ENCODE data around the gene PCDHGB5. TPM values are rescaled to one million over a fixed set of nuclear protein-coding genes. Genes with fewer than 3 reads are reported as not detected.
"Not testable (repeated sequence)": the region's sequence is repeated elsewhere in the genome, so short reads cannot be mapped to it uniquely, and the experiment has no call there.

The PCDHGB5 gene
- 18.1 TPM for total RNA-seq

DNA sequence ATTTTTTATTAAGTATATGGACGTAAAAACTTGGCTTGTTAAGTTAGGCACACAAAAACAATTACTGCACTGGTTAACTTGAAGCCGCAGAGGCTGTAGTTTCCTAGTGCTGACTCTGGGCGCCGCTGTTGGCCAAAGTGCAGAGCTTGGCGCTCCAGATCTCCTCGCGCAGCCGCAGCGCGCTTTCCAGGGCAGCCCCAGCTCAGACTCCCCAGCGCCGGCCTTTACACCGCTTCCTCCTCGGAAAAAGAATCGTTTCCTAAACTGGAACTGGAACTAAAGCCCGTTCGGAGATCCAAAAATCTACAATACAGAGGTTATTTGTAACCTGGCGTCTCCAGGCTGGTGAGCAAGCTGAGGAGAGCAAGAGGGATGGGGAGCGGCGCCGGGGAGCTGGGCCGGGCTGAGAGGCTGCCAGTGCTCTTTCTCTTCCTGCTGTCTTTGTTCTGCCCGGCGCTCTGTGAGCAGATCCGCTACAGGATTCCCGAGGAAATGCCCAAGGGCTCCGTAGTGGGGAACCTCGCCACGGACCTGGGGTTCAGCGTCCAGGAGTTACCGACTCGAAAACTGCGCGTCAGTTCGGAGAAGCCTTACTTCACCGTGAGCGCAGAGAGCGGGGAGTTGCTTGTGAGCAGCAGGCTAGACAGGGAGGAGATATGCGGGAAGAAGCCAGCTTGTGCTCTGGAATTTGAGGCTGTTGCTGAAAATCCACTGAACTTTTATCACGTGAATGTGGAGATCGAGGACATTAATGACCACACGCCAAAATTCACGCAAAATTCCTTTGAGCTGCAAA lies at the start of gene PCDHGB5:
PCDHGB5 (plus strand) TSS at position 192 of the 796 bp plus-strand sequence; CDS start at position 373, 181 bp downstream.
- DNase-seq = not testable (repeated sequence)

GRCh38 chr5:141349917-141350619 lies 47.7 kb upstream of the PCDHGB5 start, which contains the start of gene PCDHGB1:
Gene PCDHGB1, plus strand, starts transcription at chr5:141350099. Its CDS starts 162 bp downstream, at chr5:141350261.
- DNase-seq = no peak

DNA sequence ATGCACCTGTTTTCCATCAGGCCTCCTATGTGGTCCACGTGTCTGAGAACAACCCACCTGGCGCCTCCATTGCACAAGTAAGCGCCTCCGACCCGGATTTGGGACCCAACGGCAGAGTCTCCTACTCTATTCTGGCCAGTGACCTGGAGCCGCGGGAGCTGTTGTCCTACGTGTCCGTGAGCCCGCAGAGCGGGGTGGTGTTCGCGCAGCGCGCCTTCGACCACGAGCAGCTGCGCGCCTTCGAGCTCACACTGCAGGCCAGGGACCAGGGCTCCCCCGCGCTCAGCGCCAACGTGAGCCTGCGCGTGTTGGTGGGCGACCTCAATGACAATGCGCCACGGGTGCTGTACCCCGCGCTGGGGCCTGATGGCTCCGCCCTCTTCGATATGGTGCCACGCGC lies 46.2 kb upstream of the PCDHGB5 start:
- DNase-seq = no peak

DNA sequence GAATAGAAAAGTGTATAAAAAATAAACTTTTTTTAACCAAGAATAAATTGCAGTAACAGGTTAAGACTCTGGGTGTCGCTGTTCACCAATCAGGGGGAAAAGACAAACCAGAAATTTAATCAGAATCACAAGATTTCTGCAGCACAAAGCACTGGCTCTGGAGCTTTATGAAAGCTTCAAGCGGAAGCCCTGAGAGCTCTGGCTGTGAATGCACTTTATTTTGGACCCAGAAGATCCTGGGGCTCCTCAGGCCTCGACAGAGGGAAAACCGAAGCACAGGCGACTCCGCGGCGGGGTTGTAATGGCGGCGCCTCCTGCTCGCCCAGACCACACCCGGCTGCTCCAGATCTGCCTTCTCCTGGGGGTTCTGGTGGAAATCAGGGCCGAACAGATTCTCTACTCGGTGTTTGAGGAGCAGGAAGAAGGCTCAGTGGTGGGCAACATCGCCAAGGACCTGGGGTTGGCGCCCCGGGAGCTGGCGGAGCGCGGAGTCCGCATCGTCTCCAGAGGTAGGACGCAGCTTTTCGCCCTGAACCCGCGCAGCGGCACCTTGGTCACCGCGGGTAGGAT lies 42.8 kb upstream of the PCDHGB5 start, which contains the start of gene PCDHGA4:
PCDHGA4 (plus strand) TSS at position 122 of the 570 bp plus-strand sequence; CDS start at position 209, 87 bp downstream.
- DNase-seq = no peak

DNA sequence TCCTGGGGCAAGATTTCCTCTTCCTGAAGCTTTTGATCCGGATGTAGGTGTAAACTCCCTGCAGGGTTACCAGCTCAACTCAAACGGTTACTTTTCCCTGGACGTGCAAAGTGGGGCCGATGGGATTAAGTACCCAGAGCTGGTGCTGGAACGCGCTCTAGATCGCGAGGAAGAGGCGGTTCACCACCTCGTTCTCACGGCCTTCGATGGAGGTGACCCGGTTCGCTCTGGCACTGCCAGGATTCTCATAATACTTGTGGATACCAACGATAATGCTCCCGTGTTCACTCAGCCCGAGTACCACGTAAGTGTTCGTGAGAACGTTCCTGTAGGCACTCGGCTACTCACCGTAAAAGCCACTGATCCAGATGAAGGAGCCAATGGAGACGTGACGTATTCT lies 42.1 kb upstream of the PCDHGB5 start:
- DNase-seq = no peak

DNA sequence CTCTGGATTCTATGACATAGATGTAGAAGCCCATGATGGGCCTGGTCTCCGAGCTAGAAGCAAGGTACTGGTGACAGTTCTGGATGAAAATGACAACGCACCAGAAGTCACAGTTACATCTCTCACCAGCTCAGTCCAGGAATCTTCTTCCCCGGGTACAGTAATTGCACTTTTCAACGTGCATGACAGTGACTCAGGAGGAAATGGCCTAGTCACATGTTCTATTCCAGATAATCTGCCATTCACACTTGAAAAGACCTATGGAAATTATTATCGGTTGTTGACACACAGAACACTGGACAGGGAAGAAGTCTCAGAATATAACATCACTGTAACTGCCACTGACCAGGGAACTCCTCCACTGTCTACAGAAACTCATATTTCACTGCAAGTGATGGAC lies 41.6 kb upstream of the PCDHGB5 start:
- no peak for DNase-seq

GRCh38 chr5:141356950-141357349 lies 40.8 kb upstream of the PCDHGB5 start:
- DNase-seq = no peak

DNA sequence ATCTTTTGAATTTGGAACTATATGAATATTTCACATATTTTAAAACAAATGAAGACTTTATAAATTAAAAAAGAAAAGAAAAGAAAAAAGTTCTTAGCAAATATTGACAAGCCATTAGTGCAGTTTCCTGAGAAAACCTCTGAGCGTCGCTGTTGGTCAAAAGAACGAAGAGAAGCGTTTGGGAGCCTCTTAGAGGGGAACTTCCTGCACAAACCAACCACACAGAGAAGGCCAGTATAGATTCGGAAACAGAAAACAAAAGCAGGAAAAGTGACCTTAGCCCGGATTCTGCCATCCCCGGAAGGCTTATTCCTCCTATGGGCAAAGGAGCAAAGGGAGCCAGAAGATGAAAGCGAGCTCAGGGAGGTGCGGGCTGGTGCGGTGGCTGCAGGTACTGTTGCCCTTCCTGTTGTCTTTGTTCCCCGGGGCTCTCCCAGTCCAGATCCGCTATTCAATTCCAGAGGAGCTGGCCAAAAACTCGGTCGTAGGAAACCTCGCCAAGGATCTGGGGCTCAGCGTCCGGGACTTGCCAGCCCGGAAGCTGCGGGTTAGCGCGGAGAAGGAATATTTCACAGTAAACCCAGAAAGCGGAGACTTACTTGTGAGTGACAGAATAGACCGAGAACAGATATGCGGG lies 37.8 kb upstream of the PCDHGB5 start, which contains the start of gene PCDHGB2:
PCDHGB2 (plus strand) TSS at position 205 of the 637 bp plus-strand sequence; CDS start at position 347, 142 bp downstream.
- no peak for DNase-seq

- no peak for DNase-seq
These were observed 37.1 kb upstream of the PCDHGB5 start for GRCh38 chr5:141360685-141361084.

- DNase-seq = no peak
These were observed 35.0 kb upstream of the PCDHGB5 start for GRCh38 chr5:141362719-141363118.

GRCh38 chr5:141363952-141364660 lies 33.6 kb upstream of the PCDHGB5 start, which contains the start of gene PCDHGA5:
Gene PCDHGA5, plus strand, starts transcription at chr5:141364162. Its CDS starts 169 bp downstream, at chr5:141364331.
- no peak for DNase-seq

- no peak for DNase-seq
These were observed 31.5 kb upstream of the PCDHGB5 start for GRCh38 chr5:141366016-141366896.

DNA sequence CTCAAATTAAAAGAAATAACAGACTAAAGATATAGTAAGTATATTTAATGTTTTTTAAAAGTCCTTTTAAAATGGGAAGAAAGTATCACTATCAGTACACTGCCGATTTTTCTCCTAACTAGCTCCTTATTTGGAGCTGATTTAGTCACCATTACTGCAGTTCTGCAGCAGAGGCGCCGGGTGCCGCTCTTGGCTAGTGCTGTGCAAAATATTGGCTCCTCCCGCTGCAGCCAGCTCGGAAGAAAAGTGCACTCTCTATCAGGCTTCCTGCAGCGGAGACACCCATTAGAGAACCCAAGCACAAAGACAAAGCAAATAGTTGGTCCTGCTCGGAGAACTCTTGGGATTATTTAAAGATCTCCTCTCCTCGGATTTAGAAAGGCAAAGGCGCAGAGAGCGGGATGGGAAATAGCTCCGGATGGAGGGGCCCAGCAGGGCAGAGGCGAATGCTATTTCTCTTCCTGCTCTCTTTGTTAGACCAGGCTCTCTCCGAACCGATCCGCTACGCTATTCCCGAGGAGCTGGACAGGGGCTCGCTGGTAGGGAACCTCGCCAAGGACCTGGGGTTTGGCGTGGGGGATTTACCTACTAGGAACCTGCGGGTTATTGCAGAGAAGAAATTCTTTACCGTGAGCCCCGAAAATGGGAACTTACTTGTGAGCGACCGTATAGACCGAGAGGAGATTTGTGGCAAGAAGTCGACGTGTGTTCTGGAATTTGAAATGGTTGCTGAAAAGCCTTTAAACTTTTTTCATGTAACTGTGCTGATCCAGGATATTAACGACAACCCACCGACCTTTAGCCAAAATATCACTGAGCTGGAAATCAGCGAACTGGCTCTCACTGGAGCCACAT lies 27.5 kb upstream of the PCDHGB5 start, which contains the start of gene PCDHGB3:
PCDHGB3 (plus strand) TSS at position 249 of the 855 bp plus-strand sequence; CDS start at position 402, 153 bp downstream.
- no peak for DNase-seq

- DNase-seq = no peak
These were observed 25.9 kb upstream of the PCDHGB5 start for GRCh38 chr5:141371572-141372475.

DNA sequence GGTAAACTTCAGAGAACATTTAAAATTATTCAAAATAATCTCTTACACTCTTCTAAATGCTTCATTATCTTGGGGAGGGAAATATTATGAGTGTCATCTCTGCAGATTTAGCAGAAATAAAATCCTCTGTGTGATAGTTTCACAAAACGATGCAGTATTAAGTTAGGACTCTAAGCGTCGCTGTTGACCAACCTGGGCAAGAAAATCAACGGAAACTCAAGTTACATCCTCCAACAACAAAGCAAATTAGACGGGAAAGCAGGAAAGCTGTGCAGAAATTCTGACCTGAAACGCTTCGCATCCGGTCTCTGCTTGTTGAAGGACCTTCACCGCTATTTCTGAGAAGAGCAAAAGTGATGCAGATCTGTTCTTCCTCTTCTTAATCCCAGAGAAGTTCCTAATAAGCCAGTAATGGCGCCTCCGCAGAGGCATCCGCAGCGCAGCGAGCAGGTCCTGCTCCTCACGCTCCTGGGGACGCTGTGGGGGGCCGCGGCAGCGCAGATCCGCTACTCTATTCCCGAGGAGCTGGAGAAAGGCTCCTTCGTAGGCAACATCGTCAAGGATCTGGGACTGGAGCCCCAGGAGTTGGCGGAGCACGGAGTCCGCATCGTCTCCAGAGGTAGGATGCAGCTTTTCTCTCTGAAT lies 24.0 kb upstream of the PCDHGB5 start, which contains the start of gene PCDHGA6:
PCDHGA6 (plus strand) TSS at position 219 of the 645 bp plus-strand sequence; CDS start at position 412, 193 bp downstream.
- no peak for DNase-seq

DNA sequence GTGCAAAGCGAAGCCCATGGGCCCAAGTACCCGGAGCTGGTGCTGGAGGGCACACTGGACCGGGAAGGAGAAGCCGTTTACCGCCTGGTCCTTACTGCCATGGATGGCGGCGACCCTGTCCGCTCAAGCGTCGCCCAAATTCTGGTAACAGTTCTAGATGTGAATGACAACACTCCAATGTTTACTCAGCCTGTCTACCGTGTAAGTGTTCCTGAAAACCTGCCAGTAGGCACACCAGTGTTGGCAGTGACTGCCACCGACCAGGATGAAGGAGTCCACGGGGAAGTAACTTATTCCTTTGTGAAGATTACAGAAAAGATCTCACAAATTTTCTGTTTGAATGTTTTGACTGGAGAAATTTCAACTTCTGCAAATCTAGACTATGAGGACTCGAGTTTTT lies 23.1 kb upstream of the PCDHGB5 start:
- no peak for DNase-seq

- DNase-seq = not testable (repeated sequence)
These were observed 22.1 kb upstream of the PCDHGB5 start for GRCh38 chr5:141375444-141376155.
